GM23248 (cell line): Measurements from ENCODE around the gene LEKR1. TPM values are rescaled to one million over a fixed set of nuclear protein-coding genes. Genes with fewer than 3 reads are reported as not detected.

Source experiments
- DNase-seq: peaks from one replicate; pipeline ENCODE4 v3.0.0-alpha.2; 2015
- H2AFZ ChIP-seq: fragments of 200-600 bp; sonication (generic); 2 replicates; pipeline ENCODE4 v1.6.1; 2016; ENCODE audit warnings: antibody characterized with exemption
- H3F3A ChIP-seq: fragments of 200-600 bp; sonication (generic); 2 replicates; pipeline ENCODE4 v1.6.1; 2016; ENCODE audit warnings: mild to moderate bottlenecking, antibody characterized with exemption, mixed run types; ENCODE audit not compliant: insufficient read depth
- H3K27ac ChIP-seq: fragments of 200-600 bp; sonication (generic); 2 replicates; pipeline ENCODE4 v1.5.1; 2016; ENCODE audit warnings: mild to moderate bottlenecking
- H3K27me3 ChIP-seq: fragments of 200-600 bp; sonication (generic); replicated peaks from 2 replicates; pipeline ENCODE4 v1.6.1; 2016; ENCODE audit warnings: mild to moderate bottlenecking; ENCODE audit not compliant: insufficient read depth
- H3K36me3 ChIP-seq: fragments of 200-600 bp; sonication (generic); 2 replicates; pipeline ENCODE4 v1.6.1; 2016; ENCODE audit warnings: low read depth, mild to moderate bottlenecking
- H3K4me1 ChIP-seq: fragments of 200-600 bp; sonication (generic); 2 replicates; pipeline ENCODE4 v1.6.1; 2016; ENCODE audit warnings: mild to moderate bottlenecking; ENCODE audit not compliant: insufficient read depth
- H3K4me2 ChIP-seq: fragments of 200-600 bp; sonication (generic); one replicate; pipeline ENCODE4 v1.6.1; 2016; ENCODE audit warnings: mild to moderate bottlenecking; ENCODE audit not compliant: unreplicated experiment
- H3K4me3 ChIP-seq: fragments of 200-600 bp; sonication (generic); 2 replicates; pipeline ENCODE4 v1.5.1; 2016; ENCODE audit warnings: mild to moderate bottlenecking
- H3K79me2 ChIP-seq: fragments of 200-600 bp; sonication (generic); 2 replicates; pipeline ENCODE4 v1.6.1; 2016; ENCODE audit warnings: mild to moderate bottlenecking; ENCODE audit not compliant: insufficient read depth
- H3K9ac ChIP-seq: fragments of 200-600 bp; sonication (generic); 2 replicates; pipeline ENCODE4 v1.6.1; 2016; ENCODE audit warnings: mild to moderate bottlenecking
- H3K9me2 ChIP-seq: fragments of 200-600 bp; sonication (generic); 2 replicates; pipeline ENCODE4 v1.6.1; 2016; ENCODE audit warnings: mixed run types, mild to moderate bottlenecking, moderate library complexity; ENCODE audit not compliant: insufficient read depth
- H3K9me3 ChIP-seq: fragments of 200-600 bp; sonication (generic); one replicate; pipeline ENCODE4 v1.6.1; 2017; ENCODE audit warnings: low read depth
- H4K20me1 ChIP-seq: fragments of 200-600 bp; sonication (generic); 2 replicates; pipeline ENCODE4 v1.6.0; 2016; ENCODE audit not compliant: insufficient read depth
- EZH2 ChIP-seq: fragments of 200-600 bp; sonication (generic); IDR thresholded peaks from 2 replicates; pipeline ENCODE4 v1.6.1; 2018; ENCODE audit warnings: antibody characterized with exemption, mild to moderate bottlenecking; ENCODE audit not compliant: insufficient read depth, poor library complexity, severe bottlenecking
- EZH2phosphoT487 ChIP-seq: fragments of 200-600 bp; sonication (generic); IDR thresholded peaks from 2 replicates; pipeline ENCODE4 v1.6.1; 2018; ENCODE audit warnings: antibody characterized with exemption, moderate library complexity, mild to moderate bottlenecking, low read depth; ENCODE audit not compliant: insufficient read depth
- WGBS, 2 experiments: methylation state at CpG; one replicate each; pipeline ENCODE4 v1.1.6; 2015 to 2017; ENCODE audit warnings: low lambda C conversion rate in 2 of 2, low coverage in 1 of 2; ENCODE audit errors: missing lambda C conversion rate in 2 of 2; 5-methylcytosine and 5-hydroxymethylcytosine counted together
- in situ Hi-C: fragments of 300-500 bp; cut with MboI; formaldehyde crosslinking; loops from 2 replicates; pipeline ENCODE4 v1.15.0; 2020
- polyA plus RNA-seq: library from polyadenylated mRNA; unstranded; fragments of >200 nt; fragmentation: Nextera tagmentation; extraction: Ambion mirVana; gene quantifications from 2 replicates; pipeline ENCODE4 v1.2.1, GENCODE V29; 2016
- total RNA-seq: library from RNA; depleted of rRNA; stranded (reverse); fragments of >200 nt; shearing (Covaris generic); gene quantifications from 2 replicates; pipeline ENCODE4 v1.2.3, GENCODE V29; 2014

LEKR1 gene
- total and polyA plus RNA-seq, 2 experiments from 2014 or later, result 0.32 to 0.43 TPM

- H4K20me1 ChIP-seq, result no peaks in the 10 kb centered on the region
- 70 to 73% methylated on average over 5 of the region's 5 CpGs for WGBS, 2 experiments
- H3K27ac ChIP-seq, result no peak overlapping the region
- no peak overlapping the region for H3K4me2 ChIP-seq
- no peaks in the 10 kb centered on the region for H3K27me3 ChIP-seq
- no peaks in the 10 kb centered on the region for H3K4me1 ChIP-seq
- no peak for DNase-seq
- H3K4me3 ChIP-seq, result no peak overlapping the region
- no peaks in the 10 kb centered on the region for H3K36me3 ChIP-seq
- no peaks in the 10 kb centered on the region for H3F3A ChIP-seq
- no peaks in the 10 kb centered on the region; the same call in 1 of the 2 replicates for H3K9me2 ChIP-seq
- no peak overlapping the region for H2AFZ ChIP-seq
- H3K9me3 ChIP-seq, result no peaks in the 10 kb centered on the region
- no peak overlapping the region for H3K9ac ChIP-seq
- in situ Hi-C loops, result no loop called here
- H3K79me2 ChIP-seq, result no peaks in the 10 kb centered on the region
- TF ChIP-seq EZH2 (no peak), EZH2phosphoT487 (no peak)
These were observed 159.6 kb downstream of the LEKR1 start for GRCh38 chr3:156985711-156986110.

GRCh38 chr3:156987946-156988345 lies 161.8 kb downstream of the LEKR1 start:
- Histone ChIP-seq H2AFZ (no peak overlapping the region), H3F3A (no peaks in the 10 kb centered on the region), H3K36me3 (no peaks in the 10 kb centered on the region), H3K4me1 (no peaks in the 10 kb centered on the region), H3K9me2 (no peaks in the 10 kb centered on the region; the same call in 1 of the 2 replicates), H3K9ac (no peak overlapping the region), H3K4me2 (no peak overlapping the region), H4K20me1 (no peaks in the 10 kb centered on the region), H3K9me3 (no peaks in the 10 kb centered on the region), H3K79me2 (no peaks in the 10 kb centered on the region), H3K27ac (no peak overlapping the region), H3K27me3 (no peaks in the 10 kb centered on the region), H3K4me3 (no peak overlapping the region)
- 89 to 92% methylated on average over 2 of the region's 2 CpGs for WGBS, 2 experiments
- no peak for TF ChIP-seq EZH2phosphoT487
- TF ChIP-seq EZH2, result no peak
- DNase-seq, result no peak
- in situ Hi-C loops, result no loop called here

DNA sequence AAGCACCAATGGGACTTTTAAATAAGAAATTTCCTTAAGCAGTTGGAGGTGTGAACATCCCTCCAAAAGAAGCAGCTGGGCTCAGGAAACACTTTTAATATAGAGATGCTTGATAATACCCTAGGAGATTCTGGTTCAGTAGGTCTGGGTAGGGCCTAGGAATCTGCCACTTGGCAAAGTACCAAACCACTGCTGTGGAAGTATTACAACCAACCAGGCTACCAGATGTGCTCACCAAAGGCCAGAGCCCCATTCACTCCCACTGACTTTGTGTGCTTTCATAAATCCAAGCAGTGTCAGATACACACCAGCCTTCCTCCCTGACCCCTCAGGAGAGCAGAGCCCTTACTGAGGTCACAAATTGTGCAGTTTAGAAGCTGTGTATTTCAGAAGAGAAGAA lies 171.2 kb downstream of the LEKR1 start:
- H3K4me1 ChIP-seq, result no peaks in the 10 kb centered on the region
- peak; percentile 35 for DNase-seq
- no peaks in the 10 kb centered on the region for H3K36me3 ChIP-seq
- H3K27me3 ChIP-seq, result no peaks in the 10 kb centered on the region
- no peak overlapping the region for H2AFZ ChIP-seq
- no peak overlapping the region for H3K4me2 ChIP-seq
- no peaks in the 10 kb centered on the region for H4K20me1 ChIP-seq
- no peak overlapping the region for H3K27ac ChIP-seq
- no peaks in the 10 kb centered on the region for H3K9me3 ChIP-seq
- H3K9ac ChIP-seq, result no peak overlapping the region
- no peak overlapping the region for H3K4me3 ChIP-seq
- no peaks in the 10 kb centered on the region for H3K79me2 ChIP-seq
- in situ Hi-C loops, result no loop called here
- TF ChIP-seq EZH2 (no peak), EZH2phosphoT487 (no peak)
- H3F3A ChIP-seq, result no peaks in the 10 kb centered on the region
- H3K9me2 ChIP-seq, result no peaks in the 10 kb centered on the region

GRCh38 chr3:157001221-157001957 lies 175.2 kb downstream of the LEKR1 start:
- in situ Hi-C loops, result no loop called here
- Histone ChIP-seq H3K9ac (no peak overlapping the region), H3K27ac (no peak overlapping the region), H3K4me2 (no peak overlapping the region), H3K27me3 (no peaks in the 10 kb centered on the region), H3K9me3 (no peaks in the 10 kb centered on the region), H4K20me1 (no peaks in the 10 kb centered on the region), H3K79me2 (no peaks in the 10 kb centered on the region), H3K36me3 (no peaks in the 10 kb centered on the region), H3K9me2 (0 out of 2 replicates have a peak, but pooled peaks cover 4% of the 10 kb centered on the region), H3K4me1 (no peaks in the 10 kb centered on the region), H3K4me3 (no peak overlapping the region), H2AFZ (no peak overlapping the region), H3F3A (no peaks in the 10 kb centered on the region)
- DNase-seq, result no peak
- 47 to 55% methylated on average over 2 of the region's 2 CpGs for WGBS, 2 experiments
- no peak for TF ChIP-seq EZH2
- TF ChIP-seq EZH2phosphoT487, result no peak

DNA sequence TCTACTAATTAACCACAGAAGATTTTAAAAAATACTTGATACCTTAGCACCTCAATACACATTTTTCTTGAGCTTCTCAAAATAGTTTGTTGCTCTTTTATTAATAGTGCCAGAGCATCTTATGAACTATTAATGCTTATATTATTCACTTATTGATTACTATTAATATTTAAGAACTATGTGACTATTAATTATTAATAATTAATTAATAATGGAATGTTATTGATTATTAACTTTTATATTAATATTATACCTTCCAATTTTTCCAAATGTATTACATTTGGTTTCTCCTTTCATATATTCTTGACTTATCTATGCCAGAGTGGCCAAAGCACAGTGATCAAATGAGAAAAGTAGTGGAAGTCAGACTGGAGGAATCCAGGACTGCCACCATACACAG lies 195.5 kb downstream of the LEKR1 start:
- no peaks in the 10 kb centered on the region for H3K9me3 ChIP-seq
- H3K4me2 ChIP-seq, result no peak overlapping the region
- H3K27me3 ChIP-seq, result no peaks in the 10 kb centered on the region
- TF ChIP-seq EZH2phosphoT487, result no peak
- TF ChIP-seq EZH2, result no peak
- H3K27ac ChIP-seq, result no peak overlapping the region
- no peaks in the 10 kb centered on the region for H3K36me3 ChIP-seq
- no peak for DNase-seq
- H3K4me1 ChIP-seq, result no peaks in the 10 kb centered on the region
- H4K20me1 ChIP-seq, result no peaks in the 10 kb centered on the region
- H3K9me2 ChIP-seq, result no peaks in the 10 kb centered on the region
- in situ Hi-C loops, result no loop called here
- H3K9ac ChIP-seq, result no peak overlapping the region
- H3F3A ChIP-seq, result no peaks in the 10 kb centered on the region
- no peak overlapping the region for H3K4me3 ChIP-seq
- H3K79me2 ChIP-seq, result no peaks in the 10 kb centered on the region
- no peak overlapping the region for H2AFZ ChIP-seq
